ENCODE results near the gene C1orf74.

GRCh38 chr1:209767706-209768105 is 16.7 kb downstream of the C1orf74 start:
- no peak for TF ChIP-seq EZH2 (IDR thresholded peaks at IDR 0.05; ENCODE audit: insufficient read depth, poor library complexity, severe bottlenecking)
- no peak for TF ChIP-seq EZH2phosphoT487 (IDR thresholded peaks at IDR 0.05; ENCODE audit: insufficient read depth, low read depth)
